T-helper 1 cell (primary cell): Measurements from ENCODE around the gene L3MBTL4.
"Not testable (repeated sequence)": the region's sequence is repeated elsewhere in the genome, so short reads cannot be mapped to it uniquely, and the experiment has no call there.

ENCODE experiments used
- DNase-seq, 5 donors: peaks; one replicate each; pipeline ENCODE4 v3.0.0-alpha.2; 2012 to 2020

Gene L3MBTL4

DNA sequence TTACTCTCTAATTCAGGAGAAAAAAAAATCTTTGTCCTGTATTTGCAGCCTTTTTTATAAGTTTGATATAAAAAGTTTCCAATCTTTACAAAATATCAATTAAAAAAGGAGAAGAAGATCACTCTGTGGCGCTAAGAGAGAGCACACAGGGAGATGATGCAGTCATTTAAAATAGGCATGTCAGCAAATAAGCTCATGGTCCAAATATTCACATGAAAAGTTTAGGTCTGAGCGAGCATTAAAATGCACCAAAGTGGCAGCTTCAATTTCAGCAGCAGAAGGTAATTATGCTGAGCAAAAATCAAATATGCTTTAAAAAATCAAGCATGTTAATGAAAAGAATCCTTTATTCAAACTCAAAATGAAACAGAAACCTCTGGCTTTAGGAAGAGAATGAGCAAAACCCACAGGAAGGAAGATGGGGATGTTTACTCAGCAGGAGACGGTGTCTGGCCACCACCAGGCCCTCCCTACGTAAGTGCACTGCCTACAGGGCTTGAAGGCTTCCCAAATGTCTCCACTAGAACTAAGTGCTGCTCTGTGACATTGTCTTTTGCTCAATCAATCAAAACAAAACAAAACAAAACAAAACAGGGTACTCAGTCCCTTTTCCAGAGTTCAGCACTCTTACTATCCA lies 120.4 kb downstream of the L3MBTL4 start:
- no peak for DNase-seq

DNA sequence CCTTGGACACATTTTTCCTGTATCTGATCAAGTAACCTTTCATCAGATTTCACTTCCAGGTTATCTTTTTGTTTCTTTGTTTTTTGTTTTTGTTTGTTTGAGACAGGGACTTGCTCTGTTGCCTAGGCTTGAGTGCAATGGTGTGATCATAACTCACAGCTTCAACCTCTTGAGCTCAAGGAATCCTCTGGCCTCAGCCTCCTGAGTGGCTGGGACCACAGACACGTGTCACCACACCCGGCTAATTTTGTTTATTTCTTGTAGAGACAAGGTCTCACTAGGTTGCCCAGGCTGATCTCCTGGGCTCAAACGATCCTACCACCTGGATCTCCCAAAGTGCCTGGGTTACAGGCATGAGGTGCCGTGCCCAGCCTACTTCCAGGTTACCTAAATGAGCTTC lies 124.9 kb downstream of the L3MBTL4 start:
- no peak for DNase-seq

DNA sequence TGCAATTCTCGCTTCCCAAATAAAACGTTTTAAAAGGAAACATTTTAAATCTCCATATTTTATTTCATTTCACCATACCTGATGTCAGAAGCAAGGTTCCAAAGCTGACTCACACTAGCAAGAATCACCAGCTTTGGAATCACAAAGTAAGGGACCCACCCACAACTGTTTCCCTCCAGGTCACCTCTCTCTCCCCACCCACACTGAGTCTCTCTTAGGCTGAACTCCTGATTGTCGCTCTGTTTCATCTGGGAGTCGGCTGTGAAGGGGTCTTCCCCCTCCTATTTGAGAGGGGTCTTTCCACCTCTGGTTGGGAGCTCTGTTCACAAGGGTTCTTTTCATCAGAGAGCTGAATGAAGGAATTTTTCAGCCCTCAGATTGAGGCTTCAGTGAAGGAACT lies 128.1 kb downstream of the L3MBTL4 start:
- DNase-seq, result no peak

DNA sequence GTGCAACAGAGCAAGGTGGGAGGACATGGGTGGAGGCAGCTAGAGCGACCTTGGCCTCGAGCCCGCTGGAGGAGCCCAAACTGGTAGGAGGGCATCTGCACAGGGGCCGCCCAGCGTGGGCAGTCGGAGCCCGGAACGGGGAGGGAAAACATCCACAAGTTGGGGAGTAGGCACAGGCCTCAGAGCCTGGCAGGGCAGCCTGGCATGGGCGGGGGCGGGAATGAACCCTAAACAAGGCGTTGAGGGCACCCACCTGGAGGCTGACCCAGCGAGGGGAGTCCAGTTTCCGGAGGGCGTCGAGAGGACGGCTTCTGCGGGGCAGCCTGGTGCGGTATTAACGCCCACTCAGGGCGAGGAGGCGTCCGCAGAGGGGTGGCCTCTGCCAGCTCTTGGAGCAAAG lies 129.9 kb downstream of the L3MBTL4 start:
- no peak for DNase-seq

DNA sequence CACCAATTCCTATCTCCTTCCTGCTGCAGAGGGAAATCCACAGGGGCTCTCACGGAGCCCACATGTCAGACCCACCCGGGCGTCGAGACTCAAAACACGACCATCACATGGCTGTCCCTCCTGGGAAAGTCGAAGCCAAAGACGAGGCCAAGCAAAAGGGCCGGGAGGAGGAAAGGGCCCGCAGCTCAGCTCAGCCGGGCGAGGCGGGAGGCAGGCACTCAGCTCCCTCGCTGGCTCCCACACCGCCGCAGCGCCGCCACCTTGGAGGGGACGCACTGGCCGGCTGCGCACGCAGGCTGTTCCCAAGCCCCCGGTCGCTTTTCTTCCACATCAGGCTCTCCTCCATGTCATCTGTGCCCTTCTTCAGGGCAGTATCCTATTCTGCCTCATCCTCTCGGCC lies 130.4 kb downstream of the L3MBTL4 start:
- no peak for DNase-seq

DNA sequence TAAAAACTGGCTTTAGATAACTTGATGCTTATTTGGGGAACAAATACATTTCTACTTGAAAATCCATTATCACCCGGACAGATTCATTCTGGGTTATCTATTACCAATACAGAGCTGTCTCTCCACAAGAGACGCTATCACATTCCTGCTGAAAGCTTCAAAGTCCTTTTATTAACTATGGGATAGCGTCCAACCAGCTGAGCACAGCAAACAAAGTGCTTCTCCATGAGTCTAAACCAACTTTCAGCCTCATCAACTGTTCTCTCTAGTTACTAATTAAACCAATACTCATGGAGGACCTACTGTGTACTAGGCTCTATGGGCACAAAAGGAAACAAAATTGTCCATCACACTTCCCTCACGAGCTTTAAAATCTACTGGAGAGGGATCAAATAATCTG lies 132.8 kb downstream of the L3MBTL4 start:
- DNase-seq, result no peak

DNA sequence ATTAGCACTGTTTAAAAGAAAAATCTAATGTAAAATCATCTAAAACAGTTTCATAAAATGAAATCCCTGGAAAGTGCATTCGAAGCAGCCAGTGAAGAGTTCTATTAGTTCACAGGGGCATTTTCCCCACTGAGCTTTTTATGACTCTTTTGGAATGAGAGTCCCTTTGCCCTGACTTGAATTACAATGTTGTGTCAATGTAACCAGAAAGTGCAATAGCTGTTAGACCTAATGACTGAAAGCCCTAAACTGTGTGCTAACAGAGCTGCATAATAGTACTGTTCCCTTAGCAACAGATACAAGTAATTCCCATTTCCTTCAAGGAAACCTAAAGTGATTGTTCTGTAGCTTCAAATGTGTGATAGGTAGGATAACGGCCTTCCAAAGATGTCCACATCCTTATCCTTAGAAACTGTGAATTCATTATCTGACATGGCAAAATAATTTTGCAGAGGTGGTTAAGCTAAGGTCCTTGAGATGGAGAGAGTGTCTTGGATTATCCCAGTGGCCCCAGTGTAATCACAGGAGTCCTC lies 134.4 kb downstream of the L3MBTL4 start:
- no peak for DNase-seq

DNA sequence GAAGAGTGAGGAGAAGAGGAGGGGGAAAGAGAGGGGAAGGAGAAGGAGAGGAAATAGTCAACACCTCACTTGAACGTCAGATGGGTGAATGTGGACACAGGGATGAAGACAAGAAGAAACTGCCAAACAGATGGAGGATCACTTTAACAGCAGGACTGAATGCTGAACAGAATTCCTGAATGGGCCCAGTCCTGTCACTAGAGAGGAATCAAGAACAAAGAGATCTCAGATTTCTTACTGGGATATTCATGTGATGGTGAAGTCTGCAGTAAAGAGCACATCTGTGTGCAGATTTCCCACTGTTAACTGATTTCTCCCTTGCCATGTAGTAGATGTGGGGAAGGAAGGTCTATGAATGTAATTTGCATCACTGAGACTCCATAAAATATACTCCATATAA lies 135.4 kb downstream of the L3MBTL4 start:
- no peak for DNase-seq

DNA sequence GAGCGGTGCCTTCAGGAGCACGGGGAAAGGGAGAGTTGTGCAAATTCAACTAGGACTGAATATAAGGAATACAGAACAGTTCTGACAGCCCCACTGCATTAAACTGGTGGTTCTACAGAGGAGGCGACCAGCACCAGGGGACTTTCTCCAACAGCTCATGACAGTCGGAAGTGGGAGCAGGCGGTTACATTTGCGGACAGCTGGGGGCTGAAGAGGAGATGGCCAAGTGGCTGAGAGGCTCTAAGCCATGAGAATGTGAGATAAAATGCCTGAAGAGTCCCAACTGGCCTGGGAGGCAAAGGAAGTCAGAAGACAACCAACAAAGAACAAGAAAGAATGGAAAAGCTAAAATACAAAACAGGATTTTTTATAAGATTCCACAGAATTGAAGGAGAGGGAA lies 141.3 kb downstream of the L3MBTL4 start:
- no peak for DNase-seq

DNA sequence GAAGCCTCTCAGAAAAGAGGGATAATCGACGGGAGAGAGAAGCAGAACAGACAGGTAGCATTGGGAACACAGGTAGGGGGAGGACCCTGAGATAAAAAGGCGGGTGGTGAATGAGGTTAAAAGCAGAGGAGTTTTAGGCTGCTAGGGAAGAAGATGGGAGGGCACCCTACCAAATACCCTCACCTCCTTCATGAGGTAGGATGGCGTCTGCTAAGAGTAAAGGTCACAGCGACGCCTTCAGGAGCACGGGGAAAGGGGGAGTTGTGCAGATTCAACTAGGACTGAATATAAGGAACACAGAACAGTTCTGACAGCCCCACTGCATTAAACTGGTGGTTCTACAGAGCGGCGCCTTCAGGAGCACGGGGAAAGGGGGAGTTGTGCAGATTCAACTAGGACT lies 142.6 kb downstream of the L3MBTL4 start:
- DNase-seq, result not testable (repeated sequence)

DNA sequence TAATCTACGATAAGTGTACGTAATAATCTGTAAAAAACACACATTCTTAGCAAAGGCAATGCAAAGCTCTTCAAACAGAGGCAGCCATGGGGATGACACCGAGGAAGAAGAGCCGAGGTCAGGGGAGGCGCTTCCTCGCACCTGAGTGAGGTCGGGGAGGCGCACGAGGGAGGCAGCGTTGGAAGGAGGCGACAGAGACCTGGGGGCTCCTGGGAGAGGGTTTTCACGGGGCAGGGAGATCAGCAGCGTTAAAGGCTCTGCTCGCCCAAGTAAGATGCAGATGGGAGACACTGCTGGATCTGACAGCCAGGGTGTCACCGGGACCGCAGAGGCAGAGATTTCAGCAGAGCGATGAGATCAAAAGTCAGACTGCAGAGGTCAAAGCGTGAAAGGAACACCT lies 143.1 kb downstream of the L3MBTL4 start:
- DNase-seq, result no peak

DNA sequence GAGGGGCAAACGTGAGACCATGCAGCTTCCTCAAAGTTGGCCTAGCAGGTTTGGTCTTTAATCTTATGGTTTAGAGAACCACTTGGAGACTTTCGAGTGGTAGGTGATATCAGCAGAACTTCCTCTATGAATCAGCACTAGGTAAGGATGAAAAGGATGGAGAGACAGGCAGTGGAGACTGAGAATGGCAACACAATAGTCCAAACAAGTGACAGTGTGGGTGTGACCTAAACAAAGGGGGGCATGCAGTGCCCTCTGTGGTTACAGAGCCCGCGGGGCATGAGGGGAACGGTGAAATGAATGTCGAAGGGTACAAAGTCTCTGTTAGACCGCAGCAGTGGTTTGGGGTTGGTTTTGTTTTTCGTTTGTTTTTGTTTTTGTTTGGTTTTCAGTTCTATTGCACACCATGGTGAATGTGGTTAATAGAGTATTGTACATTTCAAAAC lies 143.9 kb downstream of the L3MBTL4 start:
- no peak for DNase-seq

DNA sequence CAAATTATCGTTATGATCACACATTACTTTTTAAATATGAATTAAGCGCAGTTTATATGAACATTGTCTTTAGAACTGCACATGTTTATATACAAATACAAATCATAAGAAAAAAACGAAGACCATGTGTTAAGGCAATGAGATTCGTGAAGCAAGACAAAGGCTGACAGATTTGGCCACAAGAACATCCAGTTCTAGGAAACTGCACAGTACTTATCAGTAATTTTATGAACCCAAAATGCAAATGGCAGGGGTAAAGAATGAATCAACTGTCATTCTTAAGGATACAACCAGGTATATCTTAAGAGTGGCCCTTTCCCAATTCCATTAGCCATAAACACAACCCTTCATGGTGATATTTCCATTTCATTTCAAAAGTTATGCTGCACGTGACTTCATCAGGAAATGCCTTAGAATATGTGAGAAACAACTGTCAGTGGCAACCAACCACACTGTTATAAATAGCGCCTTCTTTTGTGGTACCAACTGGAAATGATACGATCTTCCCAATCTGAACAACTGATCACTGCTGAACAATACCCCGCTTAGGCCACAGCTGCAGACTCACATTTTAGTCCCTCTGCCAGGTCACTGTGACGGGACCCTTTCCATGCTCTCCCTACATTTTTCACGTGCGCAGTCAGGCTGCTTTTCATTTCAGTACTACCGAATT lies 144.9 kb downstream of the L3MBTL4 start:
- DNase-seq, result no peak

DNA sequence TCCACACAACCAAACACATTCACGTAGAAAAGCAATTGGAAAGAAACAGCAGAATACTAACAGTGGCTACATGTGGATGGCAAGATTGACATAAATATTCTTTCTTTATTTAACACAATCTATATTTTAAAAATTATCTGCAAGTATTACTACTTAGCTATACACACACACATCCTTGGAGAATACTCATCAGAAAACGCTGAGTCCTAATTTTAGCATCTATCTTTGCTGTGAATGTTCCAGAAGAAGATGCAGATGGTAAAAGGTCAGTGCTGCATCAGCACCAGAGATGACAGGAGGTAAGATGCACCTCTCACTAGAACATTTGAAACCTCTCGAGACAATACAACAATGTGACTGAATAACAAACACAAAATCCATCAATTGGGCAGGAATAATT lies 148.5 kb downstream of the L3MBTL4 start:
- DNase-seq, result no peak

DNA sequence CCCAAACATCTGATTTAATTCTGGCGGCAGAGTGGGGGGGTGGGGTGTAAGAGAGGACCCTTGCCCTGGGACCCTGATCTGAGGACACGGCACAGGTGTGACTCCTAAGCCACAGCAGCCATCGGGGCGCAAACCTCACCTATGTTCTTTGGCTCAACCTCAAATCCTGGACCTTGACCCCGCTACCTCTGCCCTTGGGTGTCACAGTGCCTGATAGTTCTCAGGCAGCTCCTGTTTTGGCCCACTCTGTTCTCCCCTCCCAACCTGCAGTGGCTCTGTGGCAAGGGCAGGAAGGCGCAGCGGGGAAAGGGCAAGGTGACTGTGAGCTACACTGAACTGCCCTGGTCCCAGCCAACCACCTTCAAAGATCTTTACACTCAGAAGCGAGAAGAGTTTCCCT lies 152.8 kb downstream of the L3MBTL4 start:
- no peak for DNase-seq

DNA sequence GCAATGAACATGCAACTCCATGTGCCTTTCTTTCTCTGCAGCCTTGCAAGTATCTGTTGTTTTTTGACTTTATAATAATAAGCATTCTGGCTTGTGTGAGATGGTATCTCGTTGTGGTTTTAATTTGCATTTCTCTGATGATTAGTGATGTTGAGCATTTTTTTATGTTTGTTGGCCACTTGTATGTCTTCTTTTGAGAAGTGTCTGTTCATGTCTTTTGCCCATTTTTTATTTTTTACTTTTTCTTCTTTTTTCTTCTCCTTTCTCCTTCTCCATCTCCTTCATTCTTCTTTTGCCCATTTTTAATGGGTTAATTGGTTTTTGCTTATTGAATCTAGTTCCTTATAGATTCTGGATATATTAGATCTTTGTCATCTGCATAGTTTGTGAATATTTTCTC lies 155.4 kb downstream of the L3MBTL4 start:
- DNase-seq, result not testable (repeated sequence)

DNA sequence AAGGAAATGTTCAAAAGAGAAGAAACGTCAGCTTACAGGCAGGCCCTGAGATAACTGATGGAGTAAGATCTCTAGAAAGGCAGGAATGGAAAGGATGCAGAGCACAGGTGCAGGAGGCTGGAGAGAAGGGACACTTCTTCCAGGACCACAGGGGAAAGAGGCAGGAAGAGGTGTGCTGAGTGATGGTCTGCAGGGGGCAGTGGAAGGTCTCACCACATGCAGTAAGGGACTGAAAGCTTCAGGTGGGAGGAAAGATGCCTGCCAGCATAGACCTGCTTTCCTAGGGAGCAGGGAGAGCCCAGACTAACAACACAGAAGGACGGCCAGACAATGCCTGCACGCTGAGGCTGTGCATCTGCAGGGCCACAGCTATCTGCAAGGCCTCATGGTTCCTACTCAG lies 156.8 kb downstream of the L3MBTL4 start:
- no peak for DNase-seq

DNA sequence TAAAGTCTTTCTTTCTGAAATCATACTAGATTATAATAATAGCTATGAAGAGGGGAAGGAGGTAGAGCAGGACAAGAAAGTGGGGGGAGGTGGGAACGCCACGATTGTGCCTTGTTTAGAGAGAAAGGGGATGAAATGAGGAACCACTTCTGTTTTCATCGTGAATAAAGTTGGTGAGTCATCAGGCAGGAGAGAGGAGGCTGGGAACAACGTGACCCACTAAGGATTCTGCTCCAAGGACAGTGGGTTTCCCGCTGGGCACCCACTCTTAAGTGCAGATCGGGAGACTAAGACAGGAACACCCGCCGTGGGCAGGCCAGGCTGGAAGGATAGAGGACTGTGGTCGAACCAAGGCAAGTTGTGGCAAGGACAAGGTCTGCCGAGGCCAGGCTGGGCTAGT lies 158.2 kb downstream of the L3MBTL4 start:
- DNase-seq, result no peak

DNA sequence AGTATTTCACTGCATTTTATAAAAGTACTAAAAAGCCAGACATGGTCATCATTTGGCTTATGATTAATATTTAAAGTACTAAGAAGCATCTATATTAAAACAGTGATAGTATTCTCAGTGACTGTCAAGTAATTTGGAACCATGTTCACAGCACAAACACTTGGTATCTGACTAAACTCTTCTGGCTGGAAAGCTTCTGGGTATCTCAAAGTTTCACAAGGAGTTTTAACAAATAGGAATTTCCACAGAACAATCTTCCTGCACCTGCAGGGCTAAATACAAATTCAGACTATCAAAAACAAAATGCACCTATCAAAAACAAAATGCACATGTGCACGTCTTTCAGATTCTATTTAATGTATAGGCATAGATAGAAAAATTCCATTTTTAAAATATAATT lies 158.8 kb downstream of the L3MBTL4 start:
- no peak for DNase-seq

DNA sequence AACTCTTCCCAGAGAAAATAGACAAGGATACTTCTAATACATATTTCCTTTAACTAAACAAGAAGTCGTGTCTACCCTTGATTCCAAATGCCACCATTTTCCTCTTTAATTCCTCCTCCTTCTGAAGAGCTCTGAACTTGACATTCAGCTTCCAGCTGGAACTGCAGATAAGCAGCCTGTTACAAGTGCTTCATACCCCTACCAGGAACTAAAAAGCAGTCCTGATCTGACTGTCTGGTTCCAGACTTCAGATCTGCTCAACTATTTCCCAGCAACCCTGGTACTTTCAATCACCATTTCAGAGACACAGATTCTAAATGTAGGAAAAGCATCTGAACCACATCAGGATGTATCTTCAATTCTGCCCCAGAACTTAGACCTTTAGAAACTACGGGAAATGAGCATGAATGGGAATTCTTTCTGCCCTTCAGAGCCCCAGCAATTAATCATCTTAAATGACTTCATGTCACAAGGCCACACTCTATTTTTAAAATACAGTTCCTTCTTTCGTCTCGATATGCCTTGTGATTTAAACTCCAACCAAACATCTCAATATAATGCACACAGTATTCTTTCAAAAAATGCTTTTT lies 159.5 kb downstream of the L3MBTL4 start:
- no peak for DNase-seq

DNA sequence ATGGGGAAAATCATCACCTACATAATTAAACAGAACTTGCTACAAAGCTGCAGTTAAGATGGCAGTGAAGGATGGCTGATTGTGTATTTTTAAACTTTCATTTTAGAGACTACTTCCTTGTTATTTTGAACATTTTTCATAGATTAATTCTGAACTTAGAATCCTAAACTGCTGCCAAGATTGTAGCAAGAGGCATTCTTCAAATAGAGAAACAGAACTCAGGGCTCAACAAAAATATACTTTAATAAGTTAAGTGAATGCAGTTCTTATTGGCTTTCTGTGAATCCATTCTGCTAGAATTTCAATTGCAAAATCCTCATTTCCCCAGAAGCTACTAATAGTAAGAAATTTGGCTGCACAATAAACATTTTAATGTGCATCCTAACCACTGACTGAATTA lies 160.3 kb downstream of the L3MBTL4 start:
- no peak for DNase-seq

DNA sequence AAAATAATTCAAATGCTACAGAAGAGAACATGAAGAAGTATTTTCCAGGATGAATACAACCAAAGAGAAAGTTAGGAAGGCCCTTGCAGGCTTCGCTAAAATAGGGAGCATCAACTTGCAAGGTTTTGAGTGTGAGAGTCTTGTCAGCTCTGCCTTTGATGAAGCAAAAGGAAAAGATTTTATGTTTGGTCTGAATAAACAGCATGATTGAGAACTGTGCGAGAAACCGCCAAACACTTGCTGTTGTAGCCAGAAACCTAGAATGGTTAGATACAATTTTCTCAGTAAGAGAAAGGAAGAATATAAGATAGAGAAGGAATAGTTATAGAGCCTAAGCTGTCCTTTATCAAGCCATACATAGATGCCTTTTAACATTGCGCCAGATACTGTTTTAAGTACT lies 163.6 kb downstream of the L3MBTL4 start:
- DNase-seq, result no peak

DNA sequence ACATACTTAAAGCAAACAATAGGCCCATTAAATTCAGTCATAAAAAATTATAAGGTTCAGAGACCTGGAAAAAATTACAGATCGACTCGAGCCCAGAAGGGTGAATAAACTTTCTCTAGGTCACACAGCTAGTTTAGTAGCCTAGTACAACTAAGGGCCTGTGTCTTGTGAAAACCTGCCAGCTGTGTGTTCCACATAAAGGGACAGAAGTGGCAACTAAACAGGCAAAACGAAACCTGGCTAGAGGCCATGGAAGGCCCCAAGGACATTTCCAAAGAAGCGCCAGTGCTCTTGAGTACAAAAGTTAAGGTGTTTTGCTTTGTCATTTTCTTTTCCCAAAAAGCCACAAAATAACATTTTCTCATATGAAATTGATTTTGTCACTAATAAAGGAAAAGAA lies 164.9 kb downstream of the L3MBTL4 start:
- DNase-seq, result no peak

DNA sequence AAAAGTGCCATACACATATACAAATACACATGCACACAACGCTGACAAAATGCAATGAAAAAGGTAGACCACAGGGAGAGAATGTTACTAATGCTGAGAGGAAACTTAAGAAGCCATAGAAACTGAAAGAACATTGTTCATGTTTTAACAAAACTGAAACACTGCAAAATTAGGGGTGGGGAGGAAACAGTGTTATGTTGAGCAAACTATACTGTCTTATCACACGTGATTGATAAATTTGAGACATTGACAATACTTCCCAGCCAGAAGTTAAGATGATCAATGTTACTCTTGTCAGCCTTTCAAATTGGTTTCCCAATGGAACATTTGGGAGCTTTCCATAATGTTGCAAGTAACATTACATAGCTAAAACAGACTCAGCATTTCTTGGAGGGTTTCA lies 165.5 kb downstream of the L3MBTL4 start:
- DNase-seq, result no peak
